Keratinocyte (primary cell): ENCODE results near the gene MARCHF7.

Experiments used
- EZH2 ChIP-seq: IDR thresholded peaks from one replicate; pipeline ENCODE4 v1.6.1; 2012; ENCODE audit warnings: inconsistent platforms, mild to moderate bottlenecking, low read length, moderate library complexity
- TF ChIP-seq, protein P1 (sequence below), 3 experiments: IDR thresholded peaks in 1 of 3; conservative IDR thresholded peaks in 1 of 3; optimal IDR thresholded peaks in 1 of 3; 2 replicates in 2 of 3; 3 replicates in 1 of 3; pipeline versions ENCODE3 to v1.5.1; 2011; ENCODE audit warnings: low read length in 3 of 3, mild to moderate bottlenecking in 3 of 3, moderate library complexity in 2 of 3, control low read depth in 1 of 3, inconsistent platforms in 1 of 3; ENCODE audit not compliant: insufficient read depth in 2 of 3; ENCODE audit errors: extremely low read depth in 1 of 3

DNA sequence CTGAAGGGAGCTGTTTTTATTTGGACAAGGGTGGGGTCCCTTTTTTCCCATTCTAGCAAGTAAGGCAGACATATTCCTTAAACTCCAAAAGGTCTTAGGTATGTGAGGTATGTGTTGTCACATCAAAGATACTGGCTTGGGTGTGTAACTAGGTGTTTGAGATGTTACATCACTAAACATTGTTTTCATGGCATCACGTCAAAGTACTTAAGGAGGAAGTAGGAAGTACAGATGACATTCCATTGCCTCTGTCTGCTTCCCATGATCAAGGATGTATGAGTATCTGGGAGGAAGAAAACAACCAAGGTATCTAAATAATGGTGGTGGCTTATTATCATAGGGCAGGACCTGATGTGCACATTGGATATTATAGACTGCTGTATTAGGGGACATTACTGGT is 46.4 kb downstream of the MARCHF7 start:
- TF ChIP-seq, protein P1, sequence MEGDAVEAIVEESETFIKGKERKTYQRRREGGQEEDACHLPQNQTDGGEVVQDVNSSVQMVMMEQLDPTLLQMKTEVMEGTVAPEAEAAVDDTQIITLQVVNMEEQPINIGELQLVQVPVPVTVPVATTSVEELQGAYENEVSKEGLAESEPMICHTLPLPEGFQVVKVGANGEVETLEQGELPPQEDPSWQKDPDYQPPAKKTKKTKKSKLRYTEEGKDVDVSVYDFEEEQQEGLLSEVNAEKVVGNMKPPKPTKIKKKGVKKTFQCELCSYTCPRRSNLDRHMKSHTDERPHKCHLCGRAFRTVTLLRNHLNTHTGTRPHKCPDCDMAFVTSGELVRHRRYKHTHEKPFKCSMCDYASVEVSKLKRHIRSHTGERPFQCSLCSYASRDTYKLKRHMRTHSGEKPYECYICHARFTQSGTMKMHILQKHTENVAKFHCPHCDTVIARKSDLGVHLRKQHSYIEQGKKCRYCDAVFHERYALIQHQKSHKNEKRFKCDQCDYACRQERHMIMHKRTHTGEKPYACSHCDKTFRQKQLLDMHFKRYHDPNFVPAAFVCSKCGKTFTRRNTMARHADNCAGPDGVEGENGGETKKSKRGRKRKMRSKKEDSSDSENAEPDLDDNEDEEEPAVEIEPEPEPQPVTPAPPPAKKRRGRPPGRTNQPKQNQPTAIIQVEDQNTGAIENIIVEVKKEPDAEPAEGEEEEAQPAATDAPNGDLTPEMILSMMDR (optimal IDR thresholded peaks at IDR 0.05 in 1 of 3, IDR thresholded peaks at IDR 0.05 in 1 of 3, conservative IDR thresholded peaks at IDR 0.05 in 1 of 3; ENCODE audit: extremely low read depth in 1 of 3, insufficient read depth in 2 of 3, low read length in 3 of 3) = no peak
- TF ChIP-seq EZH2 = no peak
